Transverse colon (tissue), 4 donors: ENCODE data around the gene MEAF6. TPM values are rescaled to one million over a fixed set of nuclear protein-coding genes. Genes with fewer than 3 reads are reported as not detected.

Experiments used
- DNase-seq: peaks from one replicate; pipeline ENCODE4 v3.0.0-alpha.2; 2019
- H3K27ac ChIP-seq, 4 donors: fragments of 200-600 bp; sonication (generic); 2 replicates each; pipeline ENCODE4 v1.5.1; 2016 to 2018; ENCODE audit warnings: inconsistent platforms in 4 of 4
- H3K27me3 ChIP-seq: fragments of 200-600 bp; sonication (generic); 2 replicates; pipeline ENCODE4 v1.5.1; 2017; ENCODE audit warnings: inconsistent platforms
- H3K36me3 ChIP-seq, 4 donors: fragments of 200-600 bp; sonication (generic); 2 replicates each; pipeline ENCODE4 v1.5.1; 2017 to 2019; ENCODE audit warnings: inconsistent platforms in 4 of 4
- H3K4me1 ChIP-seq, 4 donors: fragments of 200-600 bp; sonication (generic); 2 replicates each; pipeline ENCODE4 v1.5.1; 2017 to 2020; ENCODE audit warnings: inconsistent platforms in 4 of 4
- H3K4me3 ChIP-seq, 4 donors: fragments of 200-600 bp; sonication (generic); 1 replicate in 1 of 4; 2 replicates in 3 of 4; pipeline versions ENCODE4 v1.5.1 to v1.6.1; 2017 to 2019; ENCODE audit warnings: inconsistent platforms in 4 of 4
- H3K9me3 ChIP-seq, 2 donors: fragments of 200-600 bp; sonication (generic); 2 replicates each; pipeline ENCODE4 v1.5.1; 2017 to 2019; ENCODE audit warnings: inconsistent platforms in 2 of 2
- EP300 ChIP-seq: sonication (generic); formaldehyde crosslinking; IDR thresholded peaks from one replicate; pipeline ENCODE4 v1.6.1; 2017; ENCODE audit warnings: antibody characterized with exemption, low read depth
- POLR2A ChIP-seq: fragments of 450-650 bp; IDR thresholded peaks from one replicate; pipeline ENCODE4 v1.6.1; 2016; ENCODE audit warnings: antibody characterized with exemption, mild to moderate bottlenecking, moderate library complexity
- POLR2AphosphoS5 ChIP-seq, 3 donors: sonication (generic); formaldehyde crosslinking; IDR thresholded peaks; one replicate each; pipeline ENCODE4 v1.6.1; 2016; ENCODE audit warnings: antibody characterized with exemption in 3 of 3
- WGBS, 2 donors: methylation state at CpG; one replicate each; pipeline ENCODE4 v1.1.5; 2018; ENCODE audit warnings: low coverage in 1 of 2; 5-methylcytosine and 5-hydroxymethylcytosine counted together
- in situ Hi-C, 4 donors: fragments of 200-750 bp; cut with MboI; loops; one replicate each; pipeline versions ENCODE4 v1.15.0 to v1.15.1; 2017; ENCODE audit warnings: low sequenced_read_pairs in 3 of 4, low pct_ligation_motif_present in 1 of 4, low pct_unique_long_range_greater_than_20kb in 1 of 4
- intact Hi-C: fragments of 100-400 bp; cut with DNase I; formaldehyde crosslinking; loops from one replicate; pipeline ENCODE4 v1.15.1; 2023; ENCODE audit warnings: low total_unique reads
- total RNA-seq, 4 donors: library from RNA; depleted of rRNA; stranded (reverse); fragments of >200 nt; gene quantifications; one replicate each; pipeline ENCODE4 v1.1.0, GENCODE V29; 2016
- TF ChIP-seq, protein P1 (sequence below), 5 experiments: fragments of 200-600 bp in 3 of 5; fragments of 450-650 bp in 2 of 5; sonication (generic) in 3 of 5; IDR thresholded peaks; 1 replicate in 2 of 5; 2 replicates in 3 of 5; pipeline ENCODE4 v1.5.1; 2016 to 2017; ENCODE audit warnings: antibody characterized with exemption in 5 of 5, inconsistent platforms in 3 of 5, mild to moderate bottlenecking in 2 of 5, moderate library complexity in 1 of 5

Gene MEAF6
- total RNA-seq, 4 donors from 2014 or later = 8.2 to 51.9 (median 32.9) TPM

DNA sequence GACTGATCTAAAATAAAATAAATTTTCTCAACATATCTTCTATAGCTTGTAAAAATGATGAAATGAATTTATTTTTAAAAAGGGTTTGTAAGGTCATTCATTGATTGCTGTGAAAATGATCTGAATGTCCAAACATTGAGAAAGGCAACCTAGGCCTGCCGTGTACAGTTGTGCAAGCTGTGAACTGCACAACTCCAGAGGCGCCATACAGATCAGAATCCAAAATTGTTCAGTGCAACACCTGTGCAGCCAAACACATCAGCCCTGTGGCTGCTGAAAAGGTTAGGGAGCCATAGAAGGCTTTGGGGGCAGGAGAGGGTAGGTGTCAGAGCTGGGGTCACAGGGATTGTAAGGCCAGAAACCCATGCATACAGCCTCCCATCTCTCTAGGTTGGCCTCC is 50.1 kb downstream of the MEAF6 start:
- no peaks in the 10 kb centered on the region for H3K36me3 ChIP-seq
- no peak overlapping the region for H3K27ac ChIP-seq
- H3K9me3 ChIP-seq = no peaks in the 10 kb centered on the region
- no peak overlapping the region for H3K4me3 ChIP-seq
- TF ChIP-seq, protein P1, sequence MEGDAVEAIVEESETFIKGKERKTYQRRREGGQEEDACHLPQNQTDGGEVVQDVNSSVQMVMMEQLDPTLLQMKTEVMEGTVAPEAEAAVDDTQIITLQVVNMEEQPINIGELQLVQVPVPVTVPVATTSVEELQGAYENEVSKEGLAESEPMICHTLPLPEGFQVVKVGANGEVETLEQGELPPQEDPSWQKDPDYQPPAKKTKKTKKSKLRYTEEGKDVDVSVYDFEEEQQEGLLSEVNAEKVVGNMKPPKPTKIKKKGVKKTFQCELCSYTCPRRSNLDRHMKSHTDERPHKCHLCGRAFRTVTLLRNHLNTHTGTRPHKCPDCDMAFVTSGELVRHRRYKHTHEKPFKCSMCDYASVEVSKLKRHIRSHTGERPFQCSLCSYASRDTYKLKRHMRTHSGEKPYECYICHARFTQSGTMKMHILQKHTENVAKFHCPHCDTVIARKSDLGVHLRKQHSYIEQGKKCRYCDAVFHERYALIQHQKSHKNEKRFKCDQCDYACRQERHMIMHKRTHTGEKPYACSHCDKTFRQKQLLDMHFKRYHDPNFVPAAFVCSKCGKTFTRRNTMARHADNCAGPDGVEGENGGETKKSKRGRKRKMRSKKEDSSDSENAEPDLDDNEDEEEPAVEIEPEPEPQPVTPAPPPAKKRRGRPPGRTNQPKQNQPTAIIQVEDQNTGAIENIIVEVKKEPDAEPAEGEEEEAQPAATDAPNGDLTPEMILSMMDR (IDR thresholded peaks at IDR 0.05) = no peak
- TF ChIP-seq EP300 (no peak), POLR2AphosphoS5 (IDR thresholded peaks at IDR 0.05) (no peak), POLR2A (no peak)
- WGBS, 2 donors = 55 to 93% methylated on average over 2 of the region's 2 CpGs
- no peak for DNase-seq
- intact Hi-C loops (no loop called here), in situ Hi-C loops (loop anchor here in 2 of 4 donors (25.0 kb wide), 1 partner anchor 223 kb away; the partner anchor contains the start of gene CDCA8 (in 2 of the 2))
- H3K4me1 ChIP-seq = no peaks in the 10 kb centered on the region
- H3K27me3 ChIP-seq = no peaks in the 10 kb centered on the region

DNA sequence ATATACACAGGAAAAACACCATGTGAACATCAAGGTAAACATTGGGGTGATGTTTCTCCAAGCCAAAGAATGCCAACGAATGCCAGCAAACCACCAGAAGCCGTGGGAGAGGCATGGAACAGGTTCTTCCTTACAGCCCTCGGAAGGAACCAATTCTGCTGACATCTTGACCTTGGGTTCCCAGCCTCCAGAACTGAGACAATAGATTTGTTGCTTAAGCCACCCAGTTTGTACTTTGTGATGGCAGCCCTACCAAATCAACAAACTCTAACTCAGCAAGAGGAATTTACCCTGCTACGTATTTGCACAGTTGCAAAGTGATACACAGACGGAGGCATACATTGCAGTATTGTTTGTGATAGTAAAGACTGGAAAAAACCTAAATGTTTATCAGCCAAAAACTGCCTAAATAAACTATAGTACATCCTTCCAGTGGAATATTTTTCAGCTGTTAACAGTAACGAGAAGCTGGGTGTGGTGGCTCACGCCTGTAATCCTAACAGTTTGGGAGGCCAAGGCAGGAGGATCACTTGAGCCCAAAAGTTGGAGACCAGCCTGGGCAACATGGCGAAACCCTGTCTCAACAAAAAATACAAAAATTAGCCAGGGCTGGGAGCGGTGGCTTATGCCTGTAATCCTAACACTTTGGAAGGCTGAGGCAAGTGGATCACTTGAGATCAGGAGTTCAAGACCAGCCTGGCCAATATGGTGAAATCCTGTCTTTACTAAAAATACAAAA is 52.7 kb downstream of the MEAF6 start:
- no peak for DNase-seq
- H3K4me1 ChIP-seq = no peaks in the 10 kb centered on the region
- no peak overlapping the region for H3K27ac ChIP-seq
- H3K9me3 ChIP-seq = no peaks in the 10 kb centered on the region
- WGBS, 2 donors = 83 to 92% methylated on average over 7 to 9 of the region's 9 CpGs
- intact Hi-C loops (no loop called here), in situ Hi-C loops (loop anchor here in 2 of 4 donors (25.0 kb wide), 1 partner anchor 225 kb away; the partner anchor contains the start of gene CDCA8 (in 2 of the 2))
- TF ChIP-seq POLR2A (no peak), POLR2AphosphoS5 (IDR thresholded peaks at IDR 0.05) (no peak), EP300 (no peak)
- TF ChIP-seq, protein P1 (IDR thresholded peaks at IDR 0.05) = no peak
- no peaks in the 10 kb centered on the region for H3K27me3 ChIP-seq
- H3K4me3 ChIP-seq = no peak overlapping the region
- H3K36me3 ChIP-seq = no peaks in the 10 kb centered on the region

DNA sequence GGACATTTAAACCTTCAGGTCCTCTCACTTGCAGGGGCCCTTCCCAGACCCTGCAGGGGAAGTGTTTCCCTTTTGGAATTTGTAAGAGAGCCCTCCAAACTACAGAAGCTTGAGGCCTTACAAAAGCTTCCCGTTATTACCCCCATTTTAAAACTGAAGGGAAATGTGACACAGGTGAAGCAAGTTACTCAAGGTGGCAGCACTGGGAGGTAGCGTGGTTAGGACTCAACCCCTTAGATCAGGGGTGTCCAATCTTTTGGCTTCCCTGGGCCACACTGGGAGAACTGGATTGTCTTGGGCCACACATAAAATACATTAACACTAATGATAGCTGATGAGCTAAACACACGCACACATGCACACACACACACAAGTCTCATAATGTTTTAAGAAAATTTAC is 56.0 kb downstream of the MEAF6 start:
- no peaks in the 10 kb centered on the region for H3K9me3 ChIP-seq
- in situ Hi-C loops (loop anchor here (5.0 to 25.0 kb wide), 4 partner anchors 34 to 229 kb away; partner anchors contain the start of gene CDCA8 (in 2 of the 4)), intact Hi-C loops (no loop called here)
- TF ChIP-seq, protein P1 (IDR thresholded peaks at IDR 0.05) = no peak
- no peak for TF ChIP-seq EP300
- TF ChIP-seq POLR2A = no peak
- TF ChIP-seq POLR2AphosphoS5 (IDR thresholded peaks at IDR 0.05) = no peak
- WGBS, 2 donors = 69% methylated on average over 3 of the region's 3 CpGs; no CpG with 5 or more reads in 1 of the 2 donors
- no peak overlapping the region for H3K27ac ChIP-seq
- H3K27me3 ChIP-seq = no peaks in the 10 kb centered on the region
- no peaks in the 10 kb centered on the region for H3K36me3 ChIP-seq
- DNase-seq = no peak
- peaks cover 0 to 9% (median 0%) of the 10 kb centered on the region in 4 donors for H3K4me1 ChIP-seq
- H3K4me3 ChIP-seq = no peak overlapping the region

DNA sequence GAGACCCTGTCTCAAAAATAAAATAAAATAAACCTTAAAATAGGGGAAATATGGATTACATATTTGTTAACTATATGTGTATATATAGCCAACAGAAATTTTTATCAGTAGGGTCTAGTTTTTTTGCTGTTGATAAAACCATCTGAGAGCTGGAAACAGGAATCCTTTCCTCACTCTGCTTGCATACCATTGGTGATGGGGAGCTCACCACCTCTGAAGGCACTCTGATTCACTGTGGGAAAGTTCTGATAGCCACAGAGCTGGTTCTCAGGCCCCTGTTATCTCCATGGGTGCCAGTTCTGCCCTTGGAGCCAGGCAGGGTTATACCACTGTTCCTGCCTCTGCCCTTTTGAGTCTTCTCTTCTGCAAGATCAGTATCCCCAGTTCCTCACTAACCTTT is 58.0 kb downstream of the MEAF6 start:
- intact Hi-C loops = no loop called here
- in situ Hi-C loops = loop anchor here (5.0 to 25.0 kb wide), 4 partner anchors 36 to 231 kb away; partner anchors contain the start of gene CDCA8 (in 2 of the 4)
- no peak for TF ChIP-seq POLR2AphosphoS5 (IDR thresholded peaks at IDR 0.05)
- TF ChIP-seq, protein P1 (IDR thresholded peaks at IDR 0.05) = no peak
- no peak for TF ChIP-seq POLR2A
- TF ChIP-seq EP300 = no peak

More for the DNA sequence above, 58.0 kb downstream of the MEAF6 start:
- no peak overlapping the region for H3K4me3 ChIP-seq
- no peak overlapping the region for H3K27ac ChIP-seq
- no peaks in the 10 kb centered on the region for H3K9me3 ChIP-seq
- no peak for DNase-seq
- H3K4me1 ChIP-seq = peaks cover 0 to 13% (median 0%) of the 10 kb centered on the region in 4 donors
- H3K36me3 ChIP-seq = no peaks in the 10 kb centered on the region
- H3K27me3 ChIP-seq = no peaks in the 10 kb centered on the region
